ENCODE results near the gene PSMG3. TPM values are rescaled to one million over a fixed set of nuclear protein-coding genes. Genes with fewer than 3 reads are reported as not detected.
A peak's percentile ranks its signal among the peaks of the same experiment; 100 is the strongest.

PSMG3 gene
- total RNA-seq, 1 experiment from 2014 or later: 33.3 TPM

DNA sequence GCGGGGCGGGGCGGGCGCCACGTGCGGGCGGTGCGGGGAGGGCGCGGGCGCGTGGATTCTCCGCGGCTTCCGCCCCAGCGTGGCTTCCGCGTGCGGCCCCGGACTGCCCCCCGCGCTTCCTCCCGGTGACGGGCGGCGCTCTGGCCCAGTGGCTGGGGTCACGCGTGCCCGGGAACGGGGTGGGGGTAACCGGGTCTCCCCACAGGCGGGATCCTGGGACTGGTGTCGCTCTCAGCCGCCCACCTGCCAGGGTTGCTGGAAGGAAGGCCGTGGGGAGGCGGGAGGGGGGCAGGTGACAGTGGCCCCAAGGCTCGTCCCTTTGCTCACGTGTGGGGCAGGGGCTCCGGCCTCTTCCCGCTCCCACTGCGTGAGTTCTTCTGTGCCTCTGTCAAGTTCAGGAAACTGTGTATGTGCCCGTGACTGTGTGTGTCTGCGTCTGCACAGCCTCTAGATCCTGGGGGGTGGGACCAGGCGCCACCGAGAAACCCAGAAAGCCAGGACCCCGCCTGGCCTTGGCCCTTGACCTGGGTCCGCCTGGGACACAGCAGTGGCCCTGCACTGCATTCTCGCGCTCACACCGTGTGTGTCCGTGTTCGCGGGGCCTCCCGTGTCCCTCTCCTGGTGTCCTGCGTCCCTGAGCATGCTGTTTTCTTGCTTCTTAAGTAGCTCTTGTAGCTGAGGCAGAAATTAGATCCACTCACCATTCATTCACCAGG lies 38.4 kb downstream of the PSMG3 start:
- ATAC-seq (no peak), DNase-seq (ENCODE audit: low spot score) (no peak)
- Mint-ChIP-seq H3K4me3 (peak overlapping the region; percentile 77), H3K9me3 (no peaks in the 10 kb centered on the region), H3K27me3 (ENCODE audit: low read depth) (no peaks in the 10 kb centered on the region), H3K36me3 (no peaks in the 10 kb centered on the region), H3K27ac (0 out of 2 replicates have a peak overlapping the region, but pooled peaks have one; percentile 45), H3K4me1 (peaks cover 31% of the 10 kb centered on the region)
- TF ChIP-seq, protein P1, sequence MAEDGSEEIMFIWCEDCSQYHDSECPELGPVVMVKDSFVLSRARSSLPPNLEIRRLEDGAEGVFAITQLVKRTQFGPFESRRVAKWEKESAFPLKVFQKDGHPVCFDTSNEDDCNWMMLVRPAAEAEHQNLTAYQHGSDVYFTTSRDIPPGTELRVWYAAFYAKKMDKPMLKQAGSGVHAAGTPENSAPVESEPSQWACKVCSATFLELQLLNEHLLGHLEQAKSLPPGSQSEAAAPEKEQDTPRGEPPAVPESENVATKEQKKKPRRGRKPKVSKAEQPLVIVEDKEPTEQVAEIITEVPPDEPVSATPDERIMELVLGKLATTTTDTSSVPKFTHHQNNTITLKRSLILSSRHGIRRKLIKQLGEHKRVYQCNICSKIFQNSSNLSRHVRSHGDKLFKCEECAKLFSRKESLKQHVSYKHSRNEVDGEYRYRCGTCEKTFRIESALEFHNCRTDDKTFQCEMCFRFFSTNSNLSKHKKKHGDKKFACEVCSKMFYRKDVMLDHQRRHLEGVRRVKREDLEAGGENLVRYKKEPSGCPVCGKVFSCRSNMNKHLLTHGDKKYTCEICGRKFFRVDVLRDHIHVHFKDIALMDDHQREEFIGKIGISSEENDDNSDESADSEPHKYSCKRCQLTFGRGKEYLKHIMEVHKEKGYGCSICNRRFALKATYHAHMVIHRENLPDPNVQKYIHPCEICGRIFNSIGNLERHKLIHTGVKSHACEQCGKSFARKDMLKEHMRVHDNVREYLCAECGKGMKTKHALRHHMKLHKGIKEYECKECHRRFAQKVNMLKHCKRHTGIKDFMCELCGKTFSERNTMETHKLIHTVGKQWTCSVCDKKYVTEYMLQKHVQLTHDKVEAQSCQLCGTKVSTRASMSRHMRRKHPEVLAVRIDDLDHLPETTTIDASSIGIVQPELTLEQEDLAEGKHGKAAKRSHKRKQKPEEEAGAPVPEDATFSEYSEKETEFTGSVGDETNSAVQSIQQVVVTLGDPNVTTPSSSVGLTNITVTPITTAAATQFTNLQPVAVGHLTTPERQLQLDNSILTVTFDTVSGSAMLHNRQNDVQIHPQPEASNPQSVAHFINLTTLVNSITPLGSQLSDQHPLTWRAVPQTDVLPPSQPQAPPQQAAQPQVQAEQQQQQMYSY (CRISPR knock-in tag; IDR thresholded peaks at IDR 0.05): peak; percentile 58
- TF ChIP-seq GABPB1 (CRISPR knock-in tag; IDR thresholded peaks at IDR 0.05) (0 out of 2 replicates have a peak, but pooled peaks have one; percentile 16), ESRRA (CRISPR knock-in tag; IDR thresholded peaks at IDR 0.05; ENCODE audit: borderline replicate concordance) (0 out of 2 replicates have a peak, but pooled peaks have one; percentile 47), OVOL2 (CRISPR knock-in tag; IDR thresholded peaks at IDR 0.05; ENCODE audit: borderline replicate concordance) (no peak)
- ChIA-PET POLR2A (no interaction called here), CTCF (no interaction called here)

GRCh38 chr7:1530946-1531262 lies 38.9 kb downstream of the PSMG3 start:
- no peaks in the 10 kb centered on the region for H3K27me3 Mint-ChIP-seq (ENCODE audit: low read depth)
- H3K36me3 Mint-ChIP-seq: no peaks in the 10 kb centered on the region
- ChIA-PET POLR2A (no interaction called here), CTCF (no interaction called here)
- DNase-seq (ENCODE audit: low spot score) (no peak), ATAC-seq (no peak)
- TF ChIP-seq FOXP1 (CRISPR knock-in tag; IDR thresholded peaks at IDR 0.05; ENCODE audit: borderline replicate concordance) (no peak), ZNF416 (CRISPR knock-in tag; IDR thresholded peaks at IDR 0.05) (no peak)
- peaks cover 28% of the 10 kb centered on the region for H3K4me1 Mint-ChIP-seq
- H3K27ac Mint-ChIP-seq: no peak overlapping the region
- no peaks in the 10 kb centered on the region for H3K9me3 Mint-ChIP-seq
- H3K4me3 Mint-ChIP-seq: no peak overlapping the region

DNA sequence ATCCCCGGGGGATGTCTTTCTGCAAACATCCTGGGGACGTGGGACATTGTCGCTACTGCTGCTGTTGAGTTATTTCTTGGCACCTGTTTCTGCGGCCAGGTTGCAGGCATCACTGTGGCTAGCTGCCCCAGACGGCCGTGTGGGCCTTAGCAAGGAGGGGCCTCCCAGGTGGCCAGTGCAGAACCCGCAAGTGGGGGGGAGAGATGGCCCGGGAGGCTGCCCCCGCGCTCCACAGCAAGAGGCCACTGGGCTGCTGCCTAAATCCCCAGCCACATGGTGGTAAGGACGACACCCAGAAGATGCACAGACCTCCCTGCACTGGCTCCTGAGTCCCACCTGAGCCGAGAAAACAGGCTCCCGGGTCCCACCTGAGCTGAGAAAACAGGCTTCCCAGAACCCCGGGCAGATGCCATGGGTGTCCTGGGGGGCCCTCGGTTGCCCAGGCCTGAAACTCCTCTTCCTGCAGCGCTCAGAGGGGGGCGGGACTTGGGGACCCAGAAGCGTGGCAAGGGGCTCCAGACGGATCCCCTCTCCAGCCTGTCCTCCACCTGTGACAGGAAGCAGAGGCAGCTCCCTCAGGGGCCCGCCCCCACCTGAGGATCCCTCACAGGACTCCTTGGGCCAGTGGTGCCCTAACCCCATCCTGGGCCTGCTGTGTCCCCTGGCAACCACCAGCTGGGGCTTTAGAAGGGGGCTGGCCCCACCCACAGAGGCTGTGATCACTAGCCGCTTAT lies 40.3 kb downstream of the PSMG3 start:
- no peak for ATAC-seq
- Mint-ChIP-seq H3K27me3 (ENCODE audit: low read depth) (no peaks in the 10 kb centered on the region), H3K36me3 (no peaks in the 10 kb centered on the region)

More for the DNA sequence above, 40.3 kb downstream of the PSMG3 start:
- no peak overlapping the region for H3K27ac Mint-ChIP-seq
- peaks cover 31% of the 10 kb centered on the region for H3K4me1 Mint-ChIP-seq
- TF ChIP-seq MYBL2 (CRISPR knock-in tag; IDR thresholded peaks at IDR 0.05) (no peak), GRHL2 (CRISPR knock-in tag; IDR thresholded peaks at IDR 0.05; ENCODE audit: insufficient replicate concordance, severe bottlenecking) (no peak), TP53 (CRISPR knock-in tag; IDR thresholded peaks at IDR 0.05) (no peak), ZNF263 (CRISPR knock-in tag; IDR thresholded peaks at IDR 0.05; ENCODE audit: low read depth) (no peak), ATF2 (CRISPR knock-in tag; IDR thresholded peaks at IDR 0.05; ENCODE audit: borderline replicate concordance, low read depth) (no peak)
- TF ChIP-seq, protein P2, sequence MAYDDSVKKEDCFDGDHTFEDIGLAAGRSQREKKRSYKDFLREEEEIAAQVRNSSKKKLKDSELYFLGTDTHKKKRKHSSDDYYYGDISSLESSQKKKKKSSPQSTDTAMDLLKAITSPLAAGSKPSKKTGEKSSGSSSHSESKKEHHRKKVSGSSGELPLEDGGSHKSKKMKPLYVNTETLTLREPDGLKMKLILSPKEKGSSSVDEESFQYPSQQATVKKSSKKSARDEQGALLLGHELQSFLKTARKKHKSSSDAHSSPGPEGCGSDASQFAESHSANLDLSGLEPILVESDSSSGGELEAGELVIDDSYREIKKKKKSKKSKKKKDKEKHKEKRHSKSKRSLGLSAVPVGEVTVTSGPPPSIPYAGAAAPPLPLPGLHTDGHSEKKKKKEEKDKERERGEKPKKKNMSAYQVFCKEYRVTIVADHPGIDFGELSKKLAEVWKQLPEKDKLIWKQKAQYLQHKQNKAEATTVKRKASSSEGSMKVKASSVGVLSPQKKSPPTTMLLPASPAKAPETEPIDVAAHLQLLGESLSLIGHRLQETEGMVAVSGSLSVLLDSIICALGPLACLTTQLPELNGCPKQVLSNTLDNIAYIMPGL (CRISPR knock-in tag; IDR thresholded peaks at IDR 0.05): no peak
- TF ChIP-seq, protein P3, sequence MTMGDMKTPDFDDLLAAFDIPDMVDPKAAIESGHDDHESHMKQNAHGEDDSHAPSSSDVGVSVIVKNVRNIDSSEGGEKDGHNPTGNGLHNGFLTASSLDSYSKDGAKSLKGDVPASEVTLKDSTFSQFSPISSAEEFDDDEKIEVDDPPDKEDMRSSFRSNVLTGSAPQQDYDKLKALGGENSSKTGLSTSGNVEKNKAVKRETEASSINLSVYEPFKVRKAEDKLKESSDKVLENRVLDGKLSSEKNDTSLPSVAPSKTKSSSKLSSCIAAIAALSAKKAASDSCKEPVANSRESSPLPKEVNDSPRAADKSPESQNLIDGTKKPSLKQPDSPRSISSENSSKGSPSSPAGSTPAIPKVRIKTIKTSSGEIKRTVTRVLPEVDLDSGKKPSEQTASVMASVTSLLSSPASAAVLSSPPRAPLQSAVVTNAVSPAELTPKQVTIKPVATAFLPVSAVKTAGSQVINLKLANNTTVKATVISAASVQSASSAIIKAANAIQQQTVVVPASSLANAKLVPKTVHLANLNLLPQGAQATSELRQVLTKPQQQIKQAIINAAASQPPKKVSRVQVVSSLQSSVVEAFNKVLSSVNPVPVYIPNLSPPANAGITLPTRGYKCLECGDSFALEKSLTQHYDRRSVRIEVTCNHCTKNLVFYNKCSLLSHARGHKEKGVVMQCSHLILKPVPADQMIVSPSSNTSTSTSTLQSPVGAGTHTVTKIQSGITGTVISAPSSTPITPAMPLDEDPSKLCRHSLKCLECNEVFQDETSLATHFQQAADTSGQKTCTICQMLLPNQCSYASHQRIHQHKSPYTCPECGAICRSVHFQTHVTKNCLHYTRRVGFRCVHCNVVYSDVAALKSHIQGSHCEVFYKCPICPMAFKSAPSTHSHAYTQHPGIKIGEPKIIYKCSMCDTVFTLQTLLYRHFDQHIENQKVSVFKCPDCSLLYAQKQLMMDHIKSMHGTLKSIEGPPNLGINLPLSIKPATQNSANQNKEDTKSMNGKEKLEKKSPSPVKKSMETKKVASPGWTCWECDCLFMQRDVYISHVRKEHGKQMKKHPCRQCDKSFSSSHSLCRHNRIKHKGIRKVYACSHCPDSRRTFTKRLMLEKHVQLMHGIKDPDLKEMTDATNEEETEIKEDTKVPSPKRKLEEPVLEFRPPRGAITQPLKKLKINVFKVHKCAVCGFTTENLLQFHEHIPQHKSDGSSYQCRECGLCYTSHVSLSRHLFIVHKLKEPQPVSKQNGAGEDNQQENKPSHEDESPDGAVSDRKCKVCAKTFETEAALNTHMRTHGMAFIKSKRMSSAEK (CRISPR knock-in tag; IDR thresholded peaks at IDR 0.05; ENCODE audit: borderline replicate concordance): no peak
- CTCF ChIA-PET: interaction anchor here (1.6 kb wide), 1 partner anchor 27 kb away, joined by 5 read pairs; the partner anchor contains the start of gene TMEM184A
- POLR2A ChIA-PET: interaction anchor here (0.5 kb wide), 1 partner anchor 45 kb away, joined by 11 read pairs; no protein-coding TSS in a partner anchor
- H3K4me3 Mint-ChIP-seq: peak overlapping the region; percentile 59
- DNase-seq (ENCODE audit: low spot score): no peak
- H3K9me3 Mint-ChIP-seq: no peaks in the 10 kb centered on the region
